Choroid plexus epithelial cell (primary cell): ENCODE measurements around the gene SPATA13.

Experiments
- DNase-seq: peaks from one replicate; pipeline ENCODE4 v3.0.0-alpha.2; 2010; ENCODE audit warnings: low read depth
- H3K4me3 ChIP-seq: 2 replicates; pipeline ENCODE4 v1.5.1; 2011; ENCODE audit warnings: low read depth, mild to moderate bottlenecking, control low read depth, low read length, moderate library complexity
- CTCF ChIP-seq: conservative IDR thresholded peaks from 2 replicates; pipeline ENCODE4 v1.5.1; 2011; ENCODE audit warnings: low read depth, mild to moderate bottlenecking, control low read depth, inconsistent platforms, low read length, moderate library complexity

SPATA13 gene

GRCh38 chr13:24233351-24233901, 72.9 kb downstream of the SPATA13 start:
- TF ChIP-seq CTCF, result no peak
- peak overlapping the region; percentile 38 for H3K4me3 ChIP-seq
- DNase-seq, result peak; percentile 94

GRCh38 chr13:24234200-24234915, 73.8 kb downstream of the SPATA13 start:
- H3K4me3 ChIP-seq, result no peak overlapping the region
- TF ChIP-seq CTCF, result no peak
- no peak for DNase-seq

GRCh38 chr13:24237356-24237755, 76.8 kb downstream of the SPATA13 start:
- DNase-seq, result no peak
- no peak overlapping the region for H3K4me3 ChIP-seq
- TF ChIP-seq CTCF, result no peak

GRCh38 chr13:24241336-24241735, 80.8 kb downstream of the SPATA13 start:
- H3K4me3 ChIP-seq, result no peak overlapping the region
- no peak for TF ChIP-seq CTCF
- DNase-seq, result no peak

- no peak overlapping the region for H3K4me3 ChIP-seq
- no peak for TF ChIP-seq CTCF
- no peak for DNase-seq
These were observed 81.6 kb downstream of the SPATA13 start for GRCh38 chr13:24242100-24242499.

- no peak for DNase-seq
- H3K4me3 ChIP-seq, result no peak overlapping the region
- no peak for TF ChIP-seq CTCF
These were observed 82.8 kb downstream of the SPATA13 start for GRCh38 chr13:24243302-24243701.

GRCh38 chr13:24244802-24245201, 84.3 kb downstream of the SPATA13 start:
- no peak overlapping the region for H3K4me3 ChIP-seq
- DNase-seq, result no peak
- TF ChIP-seq CTCF, result no peak
